Activated T-cell treated with anti-CD3 and anti-CD28 coated beads for 4 hours (primary cell): ENCODE measurements around the gene SGTA.
A peak's percentile ranks its signal among the peaks of the same experiment; 100 is the strongest.

Source experiments
- DNase-seq: peaks from one replicate; pipeline ENCODE4 v3.0.0-alpha.2; 2020

SGTA gene

DNA sequence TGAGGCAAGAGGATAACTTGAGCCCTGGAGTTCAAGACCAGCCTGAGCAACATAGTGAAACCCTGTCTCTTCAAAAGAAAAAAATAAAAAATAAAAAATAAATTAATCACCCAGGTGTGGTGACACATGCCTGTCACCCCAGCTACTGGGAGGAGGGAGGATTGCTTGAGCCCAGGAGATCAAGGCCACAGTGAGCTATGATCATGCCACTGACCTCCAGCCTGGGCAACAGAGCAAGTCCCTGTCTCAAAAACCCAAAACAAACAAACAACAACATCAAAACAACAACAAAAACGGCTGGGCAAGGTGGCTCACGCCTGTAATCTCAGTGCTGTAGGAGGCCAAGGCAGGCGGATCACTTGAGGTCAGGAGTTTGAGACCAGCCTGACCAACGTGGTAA, 39.0 kb downstream of the SGTA start:
- DNase-seq: no peak

DNA sequence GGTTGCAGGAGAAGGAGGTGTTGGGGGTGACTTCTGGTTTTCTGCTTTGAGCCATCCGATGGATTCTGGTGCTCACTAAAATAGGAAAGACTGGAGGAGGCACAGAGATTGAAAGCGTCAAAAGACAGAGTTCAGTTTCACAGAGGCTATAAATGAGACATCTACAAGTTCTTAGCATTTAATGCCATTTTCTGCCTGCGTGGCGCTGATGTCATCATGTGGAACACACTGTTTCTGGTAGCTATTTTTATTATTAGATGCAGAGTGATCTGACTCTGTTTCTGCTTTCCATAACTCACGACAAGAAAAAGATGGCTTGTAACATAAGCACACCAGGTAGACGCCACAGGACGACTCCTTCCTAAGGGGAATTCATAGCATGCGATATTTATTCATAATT, 40.0 kb downstream of the SGTA start:
- no peak for DNase-seq

DNA sequence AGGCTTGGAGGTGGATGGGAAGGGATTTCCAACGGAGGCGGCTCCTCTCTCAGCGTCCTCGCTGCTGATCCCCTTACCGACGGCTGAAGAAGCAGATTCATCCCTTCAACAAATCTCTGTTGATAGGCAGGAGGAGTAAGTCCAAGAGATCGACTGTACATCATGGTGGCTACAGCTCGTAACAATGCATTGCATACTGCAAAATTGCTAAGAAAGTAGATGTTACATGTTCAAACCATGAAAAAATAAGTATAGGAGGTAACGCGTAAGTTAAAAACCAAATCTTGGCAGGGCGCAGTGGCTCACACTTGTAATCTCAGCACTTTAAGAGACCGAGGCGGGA, 42.8 kb downstream of the SGTA start:
- DNase-seq: no peak

DNA sequence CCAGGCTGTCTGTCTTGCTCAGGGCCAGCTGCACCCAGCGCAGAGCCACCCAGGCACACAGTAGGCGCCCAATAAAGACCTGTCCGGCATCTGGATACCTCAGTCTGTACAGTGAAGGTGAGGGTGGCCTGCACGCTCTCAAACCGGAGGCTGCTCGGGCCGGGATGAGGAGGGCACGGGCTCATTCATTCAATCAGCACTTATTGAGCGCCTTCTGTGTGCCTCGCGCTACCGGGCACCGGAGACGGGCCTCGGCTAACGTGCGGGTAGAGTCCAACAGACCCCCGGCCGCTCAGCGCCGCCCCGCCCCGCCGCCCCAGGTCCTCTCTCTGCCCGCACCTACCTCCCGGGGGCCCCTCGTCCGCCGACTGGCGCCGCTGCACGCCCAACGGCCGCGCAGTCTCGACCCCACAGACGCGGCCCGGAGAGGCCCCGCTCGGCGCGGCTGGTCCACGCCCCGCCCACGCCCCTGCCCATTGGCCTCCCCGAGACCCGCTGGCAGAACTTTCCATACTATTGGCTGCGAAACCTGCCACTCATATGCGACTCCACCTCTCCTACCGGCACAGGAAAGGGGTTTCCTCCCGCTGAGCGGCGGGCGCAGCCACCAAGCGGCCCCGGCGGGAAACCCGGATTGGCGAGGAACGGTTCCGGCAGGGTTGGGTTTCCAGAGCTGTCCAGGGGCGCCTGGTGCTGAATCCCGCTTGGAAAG, 43.3 kb downstream of the SGTA start, which contains the start of gene SLC39A3:
Gene SLC39A3 (minus strand): TSS at position 416 of the 712 bp plus-strand sequence. CDS start 2,760 bp downstream, outside the sequence.
- DNase-seq: peak; percentile 99

GRCh38 chr19:2736550-2737190, 46.4 kb downstream of the SGTA start:
- DNase-seq: no peak

DNA sequence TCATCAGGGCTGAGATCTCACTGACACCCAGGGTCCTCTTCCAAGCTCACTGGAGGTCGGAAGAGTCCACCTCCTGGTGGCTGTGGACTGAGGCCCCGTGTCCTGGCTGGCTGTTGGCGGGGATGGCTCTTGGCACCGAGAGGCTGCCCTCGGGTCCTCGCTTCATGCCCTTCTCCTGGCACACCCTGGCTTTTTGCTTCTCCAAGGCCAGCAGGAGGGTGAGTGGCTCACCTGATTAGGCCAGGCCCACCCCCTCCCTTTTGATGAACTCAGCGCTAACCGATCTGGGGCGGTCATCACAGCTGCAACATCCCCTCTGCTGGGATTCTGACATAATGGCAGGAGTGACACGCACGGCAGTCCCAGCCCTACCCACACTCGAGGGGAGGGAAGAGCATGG, 47.7 kb downstream of the SGTA start:
- DNase-seq: no peak

DNA sequence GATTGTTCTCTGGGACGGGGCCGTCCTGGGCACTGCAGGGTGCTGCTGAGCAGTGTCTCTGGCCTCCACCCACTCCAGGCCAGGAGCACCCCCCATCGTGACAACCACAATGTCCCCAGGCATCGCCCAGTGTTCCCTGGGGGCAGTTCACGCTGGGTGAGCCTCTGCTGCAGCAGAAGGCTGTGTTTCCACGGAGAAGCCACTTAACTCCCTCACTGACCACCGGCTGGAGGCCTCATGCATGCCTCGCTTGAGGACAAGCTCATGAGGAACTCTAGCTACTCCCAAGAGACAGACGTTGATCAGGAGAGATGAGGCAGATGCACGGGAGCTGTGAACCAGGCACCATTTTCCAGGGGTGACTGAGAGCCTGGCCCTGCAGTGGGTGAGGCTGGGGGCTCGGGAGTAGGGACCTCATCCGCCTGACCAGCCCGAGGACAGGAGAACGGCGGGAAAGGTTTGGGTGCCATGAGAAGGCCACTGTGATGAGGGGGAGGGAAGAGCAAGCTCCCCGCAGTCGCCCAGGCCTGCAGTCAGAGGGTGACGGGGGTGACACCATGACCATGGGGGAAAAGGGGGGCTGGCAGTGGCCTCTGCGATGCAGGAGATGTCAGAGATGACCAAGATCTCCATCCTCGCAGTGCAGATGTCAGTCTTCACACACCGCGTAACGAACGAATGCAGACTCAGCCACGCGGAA, 48.3 kb downstream of the SGTA start:
- no peak for DNase-seq

- DNase-seq: no peak
Measured at GRCh38 chr19:2733930-2734588, 49.0 kb downstream of the SGTA start.

GRCh38 chr19:2732883-2733282, 50.2 kb downstream of the SGTA start:
- DNase-seq: no peak

GRCh38 chr19:2732157-2732725, 50.8 kb downstream of the SGTA start:
- DNase-seq: no peak

GRCh38 chr19:2731181-2731995, 51.7 kb downstream of the SGTA start:
- DNase-seq: no peak

DNA sequence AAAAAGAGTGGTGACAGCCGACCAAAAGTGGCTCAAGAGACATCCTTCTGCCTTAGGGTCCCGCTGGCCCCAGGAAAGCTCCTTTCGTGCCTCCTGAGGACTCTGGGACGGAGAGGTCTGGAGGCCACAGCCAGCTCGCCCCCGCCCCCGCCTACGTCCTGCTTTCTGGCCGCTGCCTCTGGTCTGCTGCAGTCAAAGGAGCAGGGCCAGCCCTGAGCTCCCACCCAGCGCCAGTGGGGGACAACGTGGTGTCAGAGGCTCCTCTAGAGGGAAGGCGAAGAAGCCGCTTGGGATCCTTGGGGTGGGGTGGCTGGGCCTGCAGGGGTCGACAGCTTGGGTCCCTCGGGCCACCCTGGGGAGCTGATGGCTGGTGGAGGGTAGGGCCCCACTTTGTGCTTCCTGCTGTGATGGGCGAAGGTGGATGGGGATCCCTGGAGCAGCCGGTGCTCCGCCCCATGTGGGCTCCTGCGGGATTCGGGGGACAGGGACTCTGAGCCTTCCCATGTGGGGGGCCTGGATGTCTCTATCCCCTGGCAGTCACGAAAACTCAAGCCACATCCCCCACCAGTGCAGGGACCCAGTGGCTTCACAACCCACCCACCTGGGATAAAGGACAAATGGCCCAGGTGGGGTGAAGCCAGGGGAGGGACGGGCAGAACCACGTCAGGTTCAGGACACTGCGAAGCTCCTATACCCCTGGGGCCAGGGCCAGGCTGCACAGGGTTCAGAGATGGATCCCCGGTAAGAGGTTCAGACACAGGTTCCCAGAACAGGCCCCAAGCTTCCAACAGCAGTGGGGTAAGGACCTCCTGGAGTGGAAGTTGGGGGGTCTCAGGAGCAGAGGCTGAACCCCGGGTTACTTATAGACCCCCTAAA, 52.9 kb downstream of the SGTA start:
- no peak for DNase-seq

DNA sequence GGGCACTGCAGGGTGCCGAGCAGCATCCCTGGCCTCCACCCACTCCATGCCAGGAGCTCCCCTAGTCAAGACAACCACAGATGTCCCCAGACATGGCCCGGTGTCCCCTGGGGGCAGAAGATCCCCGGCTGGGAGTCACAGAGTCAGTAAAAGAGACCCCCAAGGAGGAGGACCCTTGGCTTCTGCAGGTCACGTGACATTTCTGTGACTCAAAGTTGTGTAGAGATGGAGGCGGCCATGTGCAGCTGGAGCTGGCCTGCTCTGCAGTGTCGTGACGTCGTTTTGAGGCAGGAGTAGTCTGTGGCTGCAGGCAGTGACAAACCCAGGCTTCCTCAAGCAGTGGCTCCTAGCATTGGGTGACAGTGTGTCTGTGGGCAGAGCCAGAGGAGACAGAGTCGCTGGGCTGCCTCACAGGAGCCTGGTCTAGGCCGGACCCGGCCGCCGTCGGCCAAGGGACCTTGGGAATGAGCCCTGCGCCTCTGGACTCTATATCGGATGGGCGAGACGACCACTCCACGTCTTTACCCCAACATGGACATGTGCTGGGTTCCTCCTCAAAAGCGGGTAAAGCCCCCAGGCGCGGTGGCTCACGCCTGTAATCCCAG, 54.2 kb downstream of the SGTA start:
- no peak for DNase-seq

- DNase-seq: no peak
Measured at GRCh38 chr19:2727640-2727944, 55.5 kb downstream of the SGTA start.

DNA sequence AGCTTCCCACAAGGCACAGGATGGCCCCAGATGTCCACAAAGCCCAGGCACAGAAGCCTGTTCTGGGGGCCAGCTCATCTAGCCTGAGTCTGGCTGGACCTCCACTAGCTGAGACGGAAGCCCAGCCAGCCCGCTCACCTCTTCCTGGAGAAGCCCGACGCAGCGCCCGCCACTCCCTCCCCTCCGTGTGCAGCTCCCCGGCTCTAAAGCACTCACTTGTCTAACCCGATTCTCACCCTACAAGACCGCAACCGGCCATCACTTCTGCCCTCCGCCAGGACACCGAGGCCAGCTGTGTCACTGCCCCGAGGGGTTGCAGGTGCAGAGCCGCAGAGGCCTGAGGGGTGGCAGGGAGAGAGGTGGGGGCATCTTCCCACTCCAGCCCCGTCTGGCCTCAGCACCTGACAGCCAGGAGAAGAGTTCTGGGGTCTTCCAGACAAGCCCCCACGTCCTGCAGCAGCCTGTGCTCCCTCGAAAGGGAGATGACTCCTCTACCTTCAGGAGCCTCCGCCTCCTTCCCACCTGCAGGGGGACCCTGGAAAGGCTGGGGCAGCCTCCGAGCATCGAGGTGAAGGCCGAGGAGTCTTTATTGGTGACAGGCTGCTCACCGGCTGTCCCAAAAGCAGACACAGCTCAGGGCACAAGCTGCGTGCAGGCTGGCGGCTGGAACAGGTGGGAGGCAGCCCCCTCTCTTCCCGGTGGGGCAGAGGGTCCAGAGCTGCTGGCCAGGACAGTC, 56.0 kb downstream of the SGTA start:
- DNase-seq: no peak

DNA sequence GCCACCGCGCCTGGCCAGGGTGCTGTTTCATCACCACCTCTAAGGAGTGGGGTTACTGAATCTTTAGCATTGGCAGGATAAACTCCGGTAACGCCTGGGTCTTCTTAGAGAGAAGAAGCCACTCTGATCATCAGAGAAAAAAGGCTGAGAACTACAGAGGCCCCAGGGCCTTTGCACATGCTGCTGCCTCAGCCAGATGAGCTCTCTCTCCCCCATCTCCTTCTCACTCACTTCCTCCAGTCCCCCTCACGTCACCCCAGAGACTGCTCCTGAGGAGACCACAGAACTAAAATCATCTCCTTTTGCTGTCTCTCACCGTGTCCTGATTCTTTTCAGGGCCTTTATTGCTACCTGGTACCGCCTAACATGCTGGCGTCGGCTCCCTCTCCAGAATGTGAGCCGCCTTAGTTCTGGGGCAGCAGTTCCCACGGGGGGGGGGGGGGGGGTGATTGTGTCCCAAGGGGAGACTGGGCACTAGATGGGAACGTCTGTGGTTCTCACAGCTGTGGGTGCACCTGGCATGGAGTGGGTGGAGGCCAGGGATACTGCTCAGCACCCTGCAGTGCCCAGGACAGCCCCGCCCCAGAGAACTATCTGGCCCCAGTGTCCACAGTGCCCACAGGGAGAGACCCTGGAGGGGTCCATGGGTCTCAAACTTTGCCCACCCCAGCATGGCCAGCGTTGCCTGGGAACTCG, 56.8 kb downstream of the SGTA start:
- DNase-seq: no peak

- no peak for DNase-seq
Measured at GRCh38 chr19:2724148-2724557, 58.9 kb downstream of the SGTA start.

GRCh38 chr19:2723747-2724146, 59.3 kb downstream of the SGTA start:
- DNase-seq: no peak

GRCh38 chr19:2723345-2723715, 59.7 kb downstream of the SGTA start:
- no peak for DNase-seq
